ENCODE data around the gene CHMP6.

GRCh38 chr17:80942423-80943345, 49.0 kb upstream of the CHMP6 start:
- TF ChIP-seq POLR2A (IDR thresholded peaks at IDR 0.05) (no peak), CTCF (IDR thresholded peaks at IDR 0.05) (no peak)

All from lower leg skin (tissue), 3 donors.